ENCODE results near the gene MRPS12.
"Not testable (repeated sequence)": the region's sequence is repeated elsewhere in the genome, so short reads cannot be mapped to it uniquely, and the experiment has no call there.

The MRPS12 gene

GRCh38 chr19:38942471-38943181, 11.9 kb downstream of the MRPS12 start:
- no peak for DNase-seq

- no peak for DNase-seq
Observed at GRCh38 chr19:38944981-38945506, 14.3 kb downstream of the MRPS12 start.

- no peak for DNase-seq
Observed at GRCh38 chr19:38945562-38946228, 15.0 kb downstream of the MRPS12 start.

- no peak for DNase-seq
Observed at GRCh38 chr19:38946229-38947010, 15.7 kb downstream of the MRPS12 start.

- DNase-seq: no peak
Observed at GRCh38 chr19:38949580-38950367, 19.0 kb downstream of the MRPS12 start.

GRCh38 chr19:38951187-38951586, 20.4 kb downstream of the MRPS12 start:
- DNase-seq: no peak

- peak; percentile 72 for DNase-seq
Observed at GRCh38 chr19:38952395-38953165, 21.8 kb downstream of the MRPS12 start.

- no peak for DNase-seq
Observed at GRCh38 chr19:38953677-38954076, 22.9 kb downstream of the MRPS12 start.

- no peak for DNase-seq
Observed at GRCh38 chr19:38956264-38956663, 25.5 kb downstream of the MRPS12 start.

- no peak for DNase-seq
Observed at GRCh38 chr19:38958301-38958700, 27.6 kb downstream of the MRPS12 start.

GRCh38 chr19:38959618-38960017, 28.9 kb downstream of the MRPS12 start:
- no peak for DNase-seq

GRCh38 chr19:38964738-38965137, 34.0 kb downstream of the MRPS12 start:
- DNase-seq: no peak

GRCh38 chr19:38966149-38966548, 35.4 kb downstream of the MRPS12 start:
- DNase-seq: not testable (repeated sequence)

GRCh38 chr19:38970664-38971532, 40.2 kb downstream of the MRPS12 start:
- DNase-seq: no peak

GRCh38 chr19:38971672-38972071, 40.9 kb downstream of the MRPS12 start:
- no peak for DNase-seq

- no peak for DNase-seq
Observed at GRCh38 chr19:38974624-38975213, 44.0 kb downstream of the MRPS12 start.

- no peak for DNase-seq
Observed at GRCh38 chr19:38975214-38975860, 44.6 kb downstream of the MRPS12 start, which contains the start of gene FBXO17. FBXO17 (minus strand) TSS chr19:38975742; CDS start chr19:38950319, 25,423 bp downstream.

- DNase-seq: no peak
Observed at GRCh38 chr19:38975861-38976271, 45.1 kb downstream of the MRPS12 start.

GRCh38 chr19:38977445-38978325, 46.9 kb downstream of the MRPS12 start:
- no peak for DNase-seq

All from NCI-H1694 treated with DMSO at 0.1 percent for 48 hours (cell line).